ENCODE results near the gene DLG2. TPM values are rescaled to one million over a fixed set of nuclear protein-coding genes. Genes with fewer than 3 reads are reported as not detected.

DLG2 gene
- total RNA-seq, 1 donor from 2014 or later: 1.8 TPM

DNA sequence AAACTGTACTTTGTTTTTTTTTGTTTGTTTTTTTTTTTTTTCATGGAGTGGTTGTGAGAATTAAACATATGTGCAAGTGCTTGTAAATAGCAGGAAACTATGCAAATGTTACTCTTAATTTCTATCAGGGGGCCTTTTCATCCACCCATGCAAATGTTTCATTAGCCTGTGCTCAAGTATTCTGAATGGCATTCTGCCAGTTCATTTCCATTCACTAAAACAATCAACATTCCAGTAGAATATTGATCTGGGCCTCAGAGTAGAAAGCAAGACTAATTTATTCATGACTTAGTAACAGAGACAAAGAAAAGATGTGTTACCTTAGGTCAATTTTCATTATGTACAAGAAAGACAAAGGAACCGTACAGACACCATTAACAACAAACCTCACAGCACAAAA lies 971.4 kb downstream of the DLG2 start:
- Mint-ChIP-seq H3K4me1 (ENCODE audit: low read depth, unreplicated experiment) (no peaks in the 10 kb centered on the region), H3K9me3 (ENCODE audit: unreplicated experiment) (no peaks in the 10 kb centered on the region), H3K27me3 (ENCODE audit: low read depth, unreplicated experiment) (no peaks in the 10 kb centered on the region), H3K36me3 (ENCODE audit: low read depth, unreplicated experiment) (no peaks in the 10 kb centered on the region), H3K4me3 (ENCODE audit: unreplicated experiment) (no peak overlapping the region), H3K27ac (ENCODE audit: unreplicated experiment) (no peak overlapping the region)
- TF ChIP-seq, protein P1, sequence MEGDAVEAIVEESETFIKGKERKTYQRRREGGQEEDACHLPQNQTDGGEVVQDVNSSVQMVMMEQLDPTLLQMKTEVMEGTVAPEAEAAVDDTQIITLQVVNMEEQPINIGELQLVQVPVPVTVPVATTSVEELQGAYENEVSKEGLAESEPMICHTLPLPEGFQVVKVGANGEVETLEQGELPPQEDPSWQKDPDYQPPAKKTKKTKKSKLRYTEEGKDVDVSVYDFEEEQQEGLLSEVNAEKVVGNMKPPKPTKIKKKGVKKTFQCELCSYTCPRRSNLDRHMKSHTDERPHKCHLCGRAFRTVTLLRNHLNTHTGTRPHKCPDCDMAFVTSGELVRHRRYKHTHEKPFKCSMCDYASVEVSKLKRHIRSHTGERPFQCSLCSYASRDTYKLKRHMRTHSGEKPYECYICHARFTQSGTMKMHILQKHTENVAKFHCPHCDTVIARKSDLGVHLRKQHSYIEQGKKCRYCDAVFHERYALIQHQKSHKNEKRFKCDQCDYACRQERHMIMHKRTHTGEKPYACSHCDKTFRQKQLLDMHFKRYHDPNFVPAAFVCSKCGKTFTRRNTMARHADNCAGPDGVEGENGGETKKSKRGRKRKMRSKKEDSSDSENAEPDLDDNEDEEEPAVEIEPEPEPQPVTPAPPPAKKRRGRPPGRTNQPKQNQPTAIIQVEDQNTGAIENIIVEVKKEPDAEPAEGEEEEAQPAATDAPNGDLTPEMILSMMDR (IDR thresholded peaks at IDR 0.05; ENCODE audit: insufficient read depth, low read depth, low read length): no peak
- no peak for TF ChIP-seq EZH2 (IDR thresholded peaks at IDR 0.05; ENCODE audit: insufficient read depth, low read length)
- no peaks in the 10 kb centered on the region for H3K9me3 ChIP-seq (ENCODE audit: insufficient read depth, low read depth, low read length)
- DNase-seq (ENCODE audit: low read depth): no peak
- no peak overlapping the region for H3K27ac ChIP-seq (ENCODE audit: low read depth, low read length)
- no peaks in the 10 kb centered on the region for H3K79me2 ChIP-seq (ENCODE audit: insufficient read depth, low read length)
- no peaks in the 10 kb centered on the region for H3K4me1 ChIP-seq (ENCODE audit: insufficient read depth, low read length)
- H3K27me3 ChIP-seq (ENCODE audit: insufficient read depth, low read length): no peaks in the 10 kb centered on the region
- no peak for FAIRE-seq
- no peak overlapping the region for H3K4me2 ChIP-seq (ENCODE audit: low read length)
- H3K9ac ChIP-seq (ENCODE audit: low read length): no peak overlapping the region
- no peak overlapping the region for H3K4me3 ChIP-seq (ENCODE audit: insufficient read depth, low read depth, low read length)
- no peaks in the 10 kb centered on the region for H4K20me1 ChIP-seq (ENCODE audit: insufficient read depth, low read length)
- H2AFZ ChIP-seq (ENCODE audit: low read depth, low read length): no peak overlapping the region
- no peaks in the 10 kb centered on the region for H3K36me3 ChIP-seq (ENCODE audit: insufficient read depth, low read length)

DNA sequence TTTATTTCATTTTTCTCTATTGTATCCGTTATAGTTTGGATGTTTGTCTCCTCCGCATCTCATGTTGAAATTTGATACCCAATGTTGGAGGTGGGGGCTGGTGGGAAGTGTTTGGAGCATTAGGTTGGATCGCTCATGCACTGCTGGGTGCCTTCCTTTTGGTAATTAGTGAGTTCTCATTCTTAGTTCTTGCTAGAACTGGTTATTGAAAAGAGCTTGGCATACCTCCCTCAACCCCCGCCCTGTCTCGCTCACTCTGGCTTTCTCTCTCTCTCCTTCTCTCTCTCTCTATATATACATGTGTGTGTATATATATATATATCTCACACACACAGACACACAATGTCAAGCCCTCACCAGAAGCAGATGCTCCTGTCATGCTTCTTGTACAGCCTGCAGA lies 978.7 kb downstream of the DLG2 start:
- Histone ChIP-seq H3K9ac (ENCODE audit: low read length) (no peak overlapping the region), H3K27me3 (ENCODE audit: insufficient read depth, low read length) (no peaks in the 10 kb centered on the region), H3K27ac (ENCODE audit: low read depth, low read length) (no peak overlapping the region), H3K4me1 (ENCODE audit: insufficient read depth, low read length) (no peaks in the 10 kb centered on the region), H3K4me3 (ENCODE audit: insufficient read depth, low read depth, low read length) (no peak overlapping the region), H3K79me2 (ENCODE audit: insufficient read depth, low read length) (no peaks in the 10 kb centered on the region), H3K9me3 (ENCODE audit: insufficient read depth, low read depth, low read length) (no peaks in the 10 kb centered on the region), H3K36me3 (ENCODE audit: insufficient read depth, low read length) (no peaks in the 10 kb centered on the region), H2AFZ (ENCODE audit: low read depth, low read length) (no peak overlapping the region), H3K4me2 (ENCODE audit: low read length) (no peak overlapping the region), H4K20me1 (ENCODE audit: insufficient read depth, low read length) (no peaks in the 10 kb centered on the region)
- Mint-ChIP-seq H3K27ac (ENCODE audit: unreplicated experiment) (no peak overlapping the region), H3K4me1 (ENCODE audit: low read depth, unreplicated experiment) (peaks cover 7% of the 10 kb centered on the region), H3K9me3 (ENCODE audit: unreplicated experiment) (no peaks in the 10 kb centered on the region), H3K27me3 (ENCODE audit: low read depth, unreplicated experiment) (no peaks in the 10 kb centered on the region), H3K4me3 (ENCODE audit: unreplicated experiment) (no peak overlapping the region), H3K36me3 (ENCODE audit: low read depth, unreplicated experiment) (no peaks in the 10 kb centered on the region)
- TF ChIP-seq EZH2 (IDR thresholded peaks at IDR 0.05; ENCODE audit: insufficient read depth, low read length): no peak
- TF ChIP-seq, protein P1 (IDR thresholded peaks at IDR 0.05; ENCODE audit: insufficient read depth, low read depth, low read length): no peak
- FAIRE-seq (no peak), DNase-seq (ENCODE audit: low read depth) (no peak)

DNA sequence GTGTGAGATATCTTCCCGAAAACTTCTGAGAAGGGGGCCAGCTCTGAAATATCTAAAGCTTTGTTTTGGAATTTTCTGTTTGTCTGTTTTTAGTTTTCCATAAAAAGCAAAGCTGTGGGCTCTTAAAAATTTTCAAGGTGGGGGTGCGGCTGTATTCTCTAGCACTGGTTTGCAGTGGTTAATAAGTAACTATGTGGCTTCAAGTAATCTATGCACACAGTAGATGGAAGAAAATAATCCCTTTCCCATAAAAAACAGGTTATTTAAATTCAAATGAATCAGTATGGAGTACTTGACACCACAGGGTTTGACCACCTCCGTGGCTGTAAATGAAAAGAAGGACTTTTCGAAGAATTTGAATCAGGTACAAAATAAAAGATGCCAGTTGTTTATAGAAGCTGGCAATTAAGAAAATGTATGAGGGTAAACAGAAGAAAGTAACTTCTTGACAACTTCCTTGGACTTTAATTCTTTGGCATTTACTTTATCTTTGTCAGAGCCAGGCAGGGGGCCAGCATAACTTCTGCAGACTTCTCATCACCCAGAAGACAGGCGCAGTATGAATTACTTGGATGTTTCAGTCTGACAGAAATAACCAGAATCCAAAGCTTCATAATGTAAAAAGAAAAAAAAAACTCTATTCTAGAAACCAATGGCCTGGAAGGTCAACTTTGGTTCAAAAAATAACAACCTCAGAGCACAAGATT lies 981.0 kb downstream of the DLG2 start:
- Histone ChIP-seq H2AFZ (ENCODE audit: low read depth, low read length) (no peak overlapping the region), H3K4me1 (ENCODE audit: insufficient read depth, low read length) (no peaks in the 10 kb centered on the region), H4K20me1 (ENCODE audit: insufficient read depth, low read length) (no peaks in the 10 kb centered on the region), H3K79me2 (ENCODE audit: insufficient read depth, low read length) (no peaks in the 10 kb centered on the region), H3K36me3 (ENCODE audit: insufficient read depth, low read length) (no peaks in the 10 kb centered on the region), H3K4me3 (ENCODE audit: insufficient read depth, low read depth, low read length) (no peak overlapping the region), H3K27me3 (ENCODE audit: insufficient read depth, low read length) (no peaks in the 10 kb centered on the region), H3K9me3 (ENCODE audit: insufficient read depth, low read depth, low read length) (no peaks in the 10 kb centered on the region), H3K4me2 (ENCODE audit: low read length) (no peak overlapping the region), H3K9ac (ENCODE audit: low read length) (no peak overlapping the region), H3K27ac (ENCODE audit: low read depth, low read length) (no peak overlapping the region)
- FAIRE-seq: no peak
- no peak for DNase-seq (ENCODE audit: low read depth)
- Mint-ChIP-seq H3K4me1 (ENCODE audit: low read depth, unreplicated experiment) (peaks cover 7% of the 10 kb centered on the region), H3K27me3 (ENCODE audit: low read depth, unreplicated experiment) (no peaks in the 10 kb centered on the region), H3K9me3 (ENCODE audit: unreplicated experiment) (no peaks in the 10 kb centered on the region), H3K27ac (ENCODE audit: unreplicated experiment) (peak overlapping the region; percentile 19), H3K36me3 (ENCODE audit: low read depth, unreplicated experiment) (no peaks in the 10 kb centered on the region), H3K4me3 (ENCODE audit: unreplicated experiment) (no peak overlapping the region)
- TF ChIP-seq EZH2 (IDR thresholded peaks at IDR 0.05; ENCODE audit: insufficient read depth, low read length): no peak
- TF ChIP-seq, protein P1 (IDR thresholded peaks at IDR 0.05; ENCODE audit: insufficient read depth, low read depth, low read length): no peak
